Measurements from ENCODE around the gene EPHA10.

DNA sequence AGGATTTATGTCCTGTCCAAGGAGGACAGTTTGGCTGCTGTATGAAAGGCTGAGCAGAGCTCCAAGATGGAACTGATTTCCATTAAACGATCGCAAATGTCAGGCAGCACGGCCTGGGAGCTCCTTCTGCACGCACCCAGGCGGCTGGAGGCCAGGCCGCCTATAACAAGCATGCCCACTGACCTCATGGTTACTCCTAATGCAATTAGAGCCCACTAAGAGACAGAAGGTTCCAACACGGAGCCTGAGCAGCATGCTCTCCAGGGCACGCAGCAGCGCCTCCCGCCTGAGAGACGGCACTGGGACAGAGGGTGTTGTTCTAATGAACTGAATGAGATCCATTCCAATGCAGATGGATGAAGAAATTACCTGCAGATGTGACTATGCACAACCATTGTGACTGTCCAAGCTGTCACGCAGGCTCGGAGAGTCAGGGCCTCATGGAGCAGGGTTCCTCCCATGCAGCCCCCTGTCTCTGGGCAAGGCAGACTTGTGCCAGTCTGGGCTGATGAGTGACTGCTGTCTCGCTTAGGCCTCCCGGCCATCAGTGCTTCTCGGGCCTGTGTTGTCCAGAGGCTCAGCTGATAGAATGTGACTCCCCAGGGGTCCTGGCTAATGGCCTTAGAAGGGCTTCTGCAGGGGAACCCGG is 97.8 kb downstream of the EPHA10 start:
- TF ChIP-seq, protein P1, sequence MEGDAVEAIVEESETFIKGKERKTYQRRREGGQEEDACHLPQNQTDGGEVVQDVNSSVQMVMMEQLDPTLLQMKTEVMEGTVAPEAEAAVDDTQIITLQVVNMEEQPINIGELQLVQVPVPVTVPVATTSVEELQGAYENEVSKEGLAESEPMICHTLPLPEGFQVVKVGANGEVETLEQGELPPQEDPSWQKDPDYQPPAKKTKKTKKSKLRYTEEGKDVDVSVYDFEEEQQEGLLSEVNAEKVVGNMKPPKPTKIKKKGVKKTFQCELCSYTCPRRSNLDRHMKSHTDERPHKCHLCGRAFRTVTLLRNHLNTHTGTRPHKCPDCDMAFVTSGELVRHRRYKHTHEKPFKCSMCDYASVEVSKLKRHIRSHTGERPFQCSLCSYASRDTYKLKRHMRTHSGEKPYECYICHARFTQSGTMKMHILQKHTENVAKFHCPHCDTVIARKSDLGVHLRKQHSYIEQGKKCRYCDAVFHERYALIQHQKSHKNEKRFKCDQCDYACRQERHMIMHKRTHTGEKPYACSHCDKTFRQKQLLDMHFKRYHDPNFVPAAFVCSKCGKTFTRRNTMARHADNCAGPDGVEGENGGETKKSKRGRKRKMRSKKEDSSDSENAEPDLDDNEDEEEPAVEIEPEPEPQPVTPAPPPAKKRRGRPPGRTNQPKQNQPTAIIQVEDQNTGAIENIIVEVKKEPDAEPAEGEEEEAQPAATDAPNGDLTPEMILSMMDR (IDR thresholded peaks at IDR 0.05) = no peak
- TF ChIP-seq TEAD4 (CRISPR knock-in tag; IDR thresholded peaks at IDR 0.05) = no peak
- no peak for TF ChIP-seq MXD4 (CRISPR knock-in tag; IDR thresholded peaks at IDR 0.05; ENCODE audit: borderline replicate concordance)
- no peak for TF ChIP-seq CREB1 (CRISPR knock-in tag; IDR thresholded peaks at IDR 0.05)
- TF ChIP-seq ZNF232 (CRISPR knock-in tag; IDR thresholded peaks at IDR 0.05) = no peak
- TF ChIP-seq MAX (CRISPR knock-in tag; IDR thresholded peaks at IDR 0.05) = no peak

Measured in WTC11 (cell line).